ENCODE data around the gene LRMDA.

Gene LRMDA

DNA sequence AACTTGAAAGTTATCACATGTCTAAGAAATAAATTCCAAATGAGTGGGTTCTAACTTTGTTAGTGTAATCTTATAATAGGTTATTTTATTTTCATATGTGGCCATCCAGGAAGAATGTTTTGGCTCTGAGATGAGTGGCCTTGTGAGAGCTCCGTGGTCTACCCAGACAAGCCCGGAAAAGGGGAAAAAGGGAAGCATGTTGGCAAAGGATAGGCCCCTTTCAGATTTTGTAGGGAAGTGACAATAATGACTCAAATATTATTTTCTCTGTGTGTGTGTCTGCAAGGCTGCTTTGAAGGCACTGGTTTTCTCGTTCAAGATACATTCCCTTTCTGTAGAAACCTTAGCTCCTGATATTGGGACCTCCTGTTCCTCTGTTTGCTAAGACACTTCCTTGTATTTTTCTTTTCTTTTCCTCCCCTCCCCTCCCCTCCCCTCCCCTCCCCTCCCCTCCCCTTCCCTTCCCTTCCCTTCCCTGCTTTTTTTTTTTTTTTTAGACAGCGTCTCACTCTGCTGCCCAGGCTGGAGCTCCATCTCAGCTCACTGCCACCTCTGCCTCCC, 240.8 kb downstream of the LRMDA start:
- DNase-seq (ENCODE audit: low spot score) = no peak

DNA sequence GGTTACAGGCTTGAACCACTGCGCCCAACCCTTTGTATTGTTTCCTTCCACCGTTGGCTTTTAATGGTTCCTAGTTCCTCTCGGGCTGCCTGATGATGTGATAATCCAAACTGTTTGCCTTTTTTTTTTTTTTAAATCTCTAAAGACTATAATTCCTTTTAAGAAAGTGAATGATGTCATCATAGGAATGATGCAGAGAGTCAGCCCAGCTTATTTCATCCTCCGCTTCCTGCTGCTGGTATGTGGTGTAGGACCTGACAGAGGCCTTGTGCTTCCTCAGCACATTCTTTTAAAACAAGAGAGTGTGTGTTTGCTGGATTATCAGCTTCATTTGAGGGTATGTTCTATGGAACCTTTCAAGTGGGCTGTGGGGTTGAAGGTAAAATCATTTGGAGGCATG, 241.4 kb downstream of the LRMDA start:
- no peak for DNase-seq (ENCODE audit: low spot score)

DNA sequence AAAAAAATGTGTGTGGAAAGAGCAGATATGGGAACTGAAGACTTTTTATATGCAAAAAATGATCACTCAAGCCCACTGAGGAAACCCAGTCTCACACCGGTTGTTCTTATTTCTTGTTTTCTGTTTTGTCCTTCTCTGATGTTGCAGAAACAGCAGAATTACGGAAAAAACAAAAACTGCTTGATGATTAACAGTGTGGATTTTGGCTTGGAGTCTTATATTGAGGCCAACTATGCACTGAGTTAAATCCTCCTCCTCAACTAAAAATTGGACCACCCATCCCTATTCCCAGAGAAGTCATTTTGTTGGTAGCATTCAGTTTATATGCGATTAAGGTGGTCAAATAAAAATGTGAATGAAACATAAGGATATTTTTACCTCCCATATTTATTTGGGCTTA, 246.1 kb downstream of the LRMDA start:
- DNase-seq (ENCODE audit: low spot score) = no peak

DNA sequence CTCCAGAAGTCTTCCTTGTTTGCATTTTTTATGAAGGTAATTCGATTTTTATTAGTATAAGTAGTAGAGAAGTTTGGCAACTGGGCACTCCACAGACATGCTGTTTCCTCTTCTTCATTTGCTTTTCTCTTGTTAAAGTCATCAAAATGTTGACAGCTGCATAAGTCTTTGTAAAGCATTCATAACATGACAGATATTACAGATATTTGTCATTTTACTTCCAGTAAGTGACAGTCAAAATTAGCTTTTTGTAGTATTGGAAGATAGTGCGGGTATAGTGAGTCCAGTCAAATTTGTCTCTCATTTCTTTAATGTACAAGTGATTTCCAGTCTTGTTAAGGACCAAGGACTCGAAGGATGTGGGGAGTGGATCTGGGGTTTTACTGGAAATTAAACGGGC, 247.1 kb downstream of the LRMDA start:
- no peak for DNase-seq (ENCODE audit: low spot score)

DNA sequence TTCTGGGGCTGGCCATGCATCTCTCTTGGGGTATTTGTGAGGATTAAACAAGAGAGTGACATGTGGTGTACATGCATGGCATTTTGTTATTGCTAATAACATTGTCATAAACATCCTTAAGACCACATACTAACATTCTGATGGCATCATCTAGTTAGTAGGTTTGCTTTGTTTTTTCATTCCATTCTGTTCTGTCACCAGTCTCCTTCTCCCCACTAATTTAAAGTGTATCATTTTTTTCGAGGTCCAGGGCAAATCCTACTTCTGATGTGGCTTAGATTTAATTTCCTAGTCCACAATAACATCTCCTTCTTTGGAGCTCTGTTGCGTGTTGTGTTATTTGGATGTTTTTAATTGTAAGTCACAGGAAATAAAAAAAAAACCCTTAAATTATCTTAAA, 248.1 kb downstream of the LRMDA start:
- no peak for DNase-seq (ENCODE audit: low spot score)

DNA sequence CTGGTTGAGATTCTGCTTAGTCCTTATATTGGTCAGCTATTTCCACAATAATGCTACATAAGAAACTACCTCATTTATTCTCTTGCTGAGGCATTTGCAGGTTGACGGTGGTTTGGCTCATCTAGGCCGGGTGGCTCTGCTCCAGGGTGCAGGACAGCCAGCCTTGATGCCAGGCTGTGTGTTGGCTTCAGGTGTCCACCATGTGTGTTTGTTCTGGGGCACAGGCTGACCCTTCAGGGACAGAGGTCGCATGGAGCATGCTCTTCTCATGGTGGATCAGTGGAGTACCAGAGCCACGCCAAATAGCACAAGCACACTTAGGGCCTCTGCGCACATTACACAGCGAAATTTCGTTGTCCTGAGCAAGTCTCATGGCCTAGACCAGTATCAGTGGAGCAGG, 249.9 kb downstream of the LRMDA start:
- DNase-seq (ENCODE audit: low spot score) = no peak

DNA sequence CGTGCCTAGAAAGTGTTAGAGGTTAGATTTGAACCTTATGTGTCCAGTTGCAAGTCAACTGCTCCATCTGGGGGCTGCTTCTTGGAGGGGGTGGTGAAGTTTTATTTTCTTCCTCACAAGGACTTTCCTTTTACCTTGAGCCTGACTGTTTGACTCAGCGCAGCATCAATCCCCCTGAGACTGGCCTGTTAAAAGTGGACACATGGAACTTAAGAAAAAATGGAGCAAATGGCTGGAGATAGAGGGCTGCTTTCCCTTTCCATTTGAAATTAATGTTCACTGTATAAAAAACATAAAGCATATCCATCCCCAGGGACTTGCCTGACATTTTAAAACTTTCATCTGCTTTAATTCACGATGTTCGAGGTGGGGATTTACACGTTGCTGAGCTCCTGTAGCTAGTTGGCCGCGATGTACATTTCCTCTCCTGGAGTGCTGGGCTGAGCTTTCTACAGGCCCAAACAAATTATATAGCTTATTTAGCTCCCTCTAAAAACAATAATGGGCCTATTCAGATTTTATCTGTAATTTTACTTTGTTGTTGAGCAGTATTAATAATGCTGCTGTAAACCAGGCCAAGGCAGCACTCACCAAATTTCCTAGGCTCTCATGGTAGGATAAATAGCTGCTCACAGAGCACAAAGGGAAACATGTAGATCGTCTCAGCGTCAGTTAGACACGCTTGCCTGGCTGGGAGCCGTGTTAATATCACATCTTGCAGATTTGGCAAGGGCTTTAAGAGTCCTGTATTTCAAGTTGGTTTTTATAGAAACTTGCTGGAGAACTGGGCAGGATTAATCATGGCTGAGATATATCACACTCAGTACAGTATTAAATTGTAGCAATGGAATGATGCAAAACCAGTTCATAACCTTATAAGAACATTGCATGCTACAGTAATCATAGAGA, 251.5 kb downstream of the LRMDA start:
- no peak for DNase-seq (ENCODE audit: low spot score)

DNA sequence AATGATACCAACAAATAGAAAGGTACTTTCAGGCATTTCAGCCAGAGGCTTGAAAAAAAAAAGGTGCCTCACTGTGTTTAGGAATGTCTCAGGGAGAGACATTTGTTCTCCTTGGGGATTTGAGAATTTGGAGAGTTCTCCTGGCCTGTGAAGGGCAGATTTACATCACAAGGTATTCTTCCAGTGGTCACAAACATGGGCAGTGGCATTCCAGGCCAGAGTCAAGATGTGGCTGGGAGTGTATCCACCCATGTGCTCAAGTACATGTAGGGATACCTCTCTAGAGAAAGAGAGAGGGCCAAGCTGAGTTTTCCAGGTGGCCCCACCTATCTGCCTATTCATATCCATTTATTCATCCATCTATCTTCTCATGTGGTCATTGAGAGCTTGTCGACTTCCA, 253.8 kb downstream of the LRMDA start:
- DNase-seq (ENCODE audit: low spot score) = no peak

DNA sequence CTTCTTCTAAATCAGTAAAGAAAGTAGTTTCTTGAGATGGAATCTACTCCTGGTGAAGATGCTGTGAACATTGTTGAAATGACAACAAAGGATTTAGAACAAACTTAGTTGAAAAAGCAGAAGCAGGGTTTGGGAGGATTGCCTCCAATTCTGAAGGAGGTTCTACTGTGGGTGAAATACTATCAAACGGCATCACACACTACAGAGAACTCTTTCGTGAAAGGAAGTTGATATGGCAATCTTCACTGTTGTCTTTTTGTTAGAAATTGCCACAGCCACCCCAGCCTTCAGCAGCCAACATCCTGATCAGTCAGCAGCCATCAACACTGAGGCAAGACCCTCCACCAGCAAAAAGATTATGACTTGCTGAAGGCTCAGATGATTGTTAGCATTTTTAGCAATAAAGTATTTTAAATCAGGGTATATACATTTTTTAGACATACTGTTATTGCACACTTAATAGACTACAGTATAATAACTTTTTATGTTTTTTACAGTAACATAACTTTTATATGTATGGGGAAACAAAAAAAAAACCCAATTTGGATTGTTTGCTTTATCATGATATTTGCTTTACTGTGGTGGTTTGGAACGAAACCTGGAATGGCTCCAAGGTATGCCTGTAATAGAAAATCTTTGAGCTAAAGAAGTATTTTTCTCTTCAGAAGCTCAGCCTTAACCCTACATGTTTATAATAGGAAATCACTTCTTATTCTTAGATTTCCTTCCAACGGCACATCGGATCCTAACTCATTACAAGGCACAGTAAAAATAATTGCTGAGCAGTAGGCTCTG, 257.3 kb downstream of the LRMDA start:
- DNase-seq (ENCODE audit: low spot score) = no peak

DNA sequence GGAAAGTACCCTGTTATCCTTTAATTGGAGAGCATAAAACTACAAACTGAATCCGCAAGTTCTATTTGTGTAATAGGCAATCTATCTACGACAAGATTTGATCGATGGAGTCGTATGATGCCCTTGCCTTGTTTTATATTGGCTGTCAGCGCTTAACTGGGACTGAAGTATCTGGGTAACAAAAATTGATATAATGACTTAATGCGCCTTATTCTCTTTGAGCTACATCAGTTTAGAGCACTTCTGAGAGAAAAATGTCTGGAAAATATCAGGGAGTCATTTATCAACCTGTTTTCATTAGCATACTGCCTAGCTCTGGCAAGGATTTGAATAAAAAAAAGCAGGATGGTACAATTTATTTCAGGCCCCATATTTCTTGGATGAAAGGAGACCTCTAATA, 262.1 kb downstream of the LRMDA start:
- DNase-seq (ENCODE audit: low spot score) = no peak

DNA sequence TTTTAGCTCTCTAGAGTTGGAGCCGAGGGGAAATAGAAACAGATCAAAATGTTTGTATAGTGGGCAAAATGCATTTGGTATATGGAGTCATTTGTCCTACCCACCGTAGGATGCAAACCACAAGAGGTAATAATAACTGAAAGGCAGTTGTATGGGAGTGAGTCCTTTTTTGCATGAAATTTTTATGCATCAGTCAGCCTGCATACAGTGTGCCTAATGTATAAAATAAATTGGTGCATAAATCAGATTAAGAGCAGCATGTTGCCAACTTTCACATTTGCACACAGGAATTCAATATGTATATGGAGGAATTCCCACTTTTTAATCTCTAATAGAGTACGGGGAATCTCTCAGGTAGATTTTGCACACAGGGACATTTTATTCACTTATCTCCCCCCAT, 262.8 kb downstream of the LRMDA start:
- no peak for DNase-seq (ENCODE audit: low spot score)

DNA sequence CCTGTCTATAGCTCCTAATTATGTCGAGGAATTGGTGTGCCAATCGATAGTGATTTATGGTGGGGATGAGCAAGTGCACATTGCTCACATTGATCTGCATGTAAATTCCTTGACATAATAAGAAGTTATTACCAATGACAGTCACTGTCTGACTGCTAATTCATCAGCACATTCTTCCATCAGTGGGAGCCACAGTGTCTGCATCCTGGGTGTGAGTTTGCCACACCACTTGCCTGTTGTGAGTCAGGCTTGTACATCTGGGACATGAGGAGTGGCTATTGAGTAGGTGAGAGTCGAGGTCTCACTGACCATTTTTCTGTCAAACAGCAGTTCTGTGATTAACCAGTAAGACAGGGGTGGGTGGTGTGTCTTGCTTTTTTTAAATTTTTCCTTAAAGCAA, 263.4 kb downstream of the LRMDA start:
- no peak for DNase-seq (ENCODE audit: low spot score)

DNA sequence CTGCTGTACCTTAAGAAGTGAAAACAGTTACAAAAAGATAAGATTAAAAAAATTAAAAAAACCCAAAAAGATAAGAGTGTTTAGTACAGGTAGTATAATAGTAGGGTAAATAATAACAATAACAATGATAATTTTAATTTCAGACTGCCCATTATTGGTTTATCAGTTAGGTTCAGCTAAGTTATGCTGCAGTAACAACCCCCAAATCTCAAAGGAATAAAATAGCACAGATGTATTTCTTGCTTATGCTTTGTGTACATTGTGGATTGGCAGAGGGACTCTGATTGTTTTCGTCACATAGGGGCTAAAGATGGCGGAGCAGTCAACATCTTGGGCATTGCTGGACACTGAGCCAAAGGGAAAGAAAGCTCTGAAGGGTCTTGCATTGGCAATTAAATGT, 264.6 kb downstream of the LRMDA start:
- DNase-seq (ENCODE audit: low spot score) = no peak

DNA sequence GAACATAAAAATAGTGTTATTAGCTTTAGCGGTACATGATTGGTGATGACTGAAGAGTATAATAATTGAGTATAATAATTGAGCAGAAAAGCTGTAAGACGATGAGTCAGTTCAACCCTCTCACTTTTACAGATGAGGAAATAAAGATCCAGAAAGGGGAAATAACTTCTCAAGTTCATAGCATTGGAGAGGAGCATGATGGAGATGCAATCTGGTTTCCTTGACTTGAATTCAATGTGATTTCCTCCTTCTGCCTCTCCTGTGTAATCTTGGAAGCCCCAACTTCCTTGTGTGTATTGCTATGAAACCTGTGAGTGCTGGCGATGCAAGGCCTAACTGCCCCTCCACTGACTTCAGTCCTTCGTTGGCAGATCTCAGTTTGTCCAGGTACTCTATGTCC, 265.1 kb downstream of the LRMDA start:
- no peak for DNase-seq (ENCODE audit: low spot score)

DNA sequence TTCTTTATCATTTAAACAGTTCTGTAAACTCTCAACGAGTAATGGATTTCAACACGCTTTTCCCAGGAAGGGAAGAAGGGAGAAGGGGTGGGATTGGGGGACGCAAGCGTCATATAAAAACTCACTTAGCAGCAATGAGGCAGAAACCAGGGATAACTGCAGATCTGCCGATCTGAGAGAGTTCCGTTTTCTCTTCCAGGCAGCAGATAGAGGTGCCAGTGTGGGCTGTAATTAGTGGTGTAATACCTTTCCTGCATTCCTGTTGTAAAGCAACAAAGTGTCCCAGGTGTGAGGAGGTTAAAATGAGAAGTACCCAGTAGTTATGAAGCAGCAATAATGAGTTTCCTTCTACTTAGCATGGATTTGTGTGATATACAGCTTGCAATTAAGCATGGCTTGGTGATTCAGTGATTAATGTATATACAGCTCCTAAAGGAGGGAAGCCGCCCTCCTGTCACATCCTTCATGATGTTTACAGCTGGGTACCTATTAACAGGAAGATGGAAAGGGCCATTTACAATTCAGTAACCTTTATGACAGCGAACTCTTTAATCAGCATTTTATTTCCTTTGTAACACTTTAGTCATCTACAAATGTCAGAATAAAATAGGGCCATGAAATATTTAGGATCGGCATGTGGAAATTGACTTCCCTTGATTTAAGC, 271.9 kb downstream of the LRMDA start:
- no peak for DNase-seq (ENCODE audit: low spot score)

DNA sequence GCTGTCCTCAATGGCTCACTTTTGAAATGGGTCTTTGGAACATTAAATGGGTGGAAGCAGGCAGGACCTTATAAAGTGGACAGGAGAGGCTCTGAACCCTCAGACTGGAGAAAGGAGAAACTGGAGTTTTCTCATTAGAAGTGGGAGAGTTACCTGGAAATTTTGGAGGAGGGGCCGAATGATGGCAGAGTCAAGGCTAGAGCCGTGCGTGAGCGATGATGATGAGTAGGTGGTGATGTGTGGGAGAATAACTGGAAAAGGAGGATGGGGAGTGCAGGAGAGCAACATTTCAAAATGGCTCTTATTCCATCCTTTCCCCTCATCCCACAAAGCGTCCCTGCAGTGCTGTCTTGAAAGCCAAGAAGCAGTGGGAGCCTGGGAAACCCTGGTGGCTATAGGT, 274.0 kb downstream of the LRMDA start:
- DNase-seq (ENCODE audit: low spot score) = no peak

DNA sequence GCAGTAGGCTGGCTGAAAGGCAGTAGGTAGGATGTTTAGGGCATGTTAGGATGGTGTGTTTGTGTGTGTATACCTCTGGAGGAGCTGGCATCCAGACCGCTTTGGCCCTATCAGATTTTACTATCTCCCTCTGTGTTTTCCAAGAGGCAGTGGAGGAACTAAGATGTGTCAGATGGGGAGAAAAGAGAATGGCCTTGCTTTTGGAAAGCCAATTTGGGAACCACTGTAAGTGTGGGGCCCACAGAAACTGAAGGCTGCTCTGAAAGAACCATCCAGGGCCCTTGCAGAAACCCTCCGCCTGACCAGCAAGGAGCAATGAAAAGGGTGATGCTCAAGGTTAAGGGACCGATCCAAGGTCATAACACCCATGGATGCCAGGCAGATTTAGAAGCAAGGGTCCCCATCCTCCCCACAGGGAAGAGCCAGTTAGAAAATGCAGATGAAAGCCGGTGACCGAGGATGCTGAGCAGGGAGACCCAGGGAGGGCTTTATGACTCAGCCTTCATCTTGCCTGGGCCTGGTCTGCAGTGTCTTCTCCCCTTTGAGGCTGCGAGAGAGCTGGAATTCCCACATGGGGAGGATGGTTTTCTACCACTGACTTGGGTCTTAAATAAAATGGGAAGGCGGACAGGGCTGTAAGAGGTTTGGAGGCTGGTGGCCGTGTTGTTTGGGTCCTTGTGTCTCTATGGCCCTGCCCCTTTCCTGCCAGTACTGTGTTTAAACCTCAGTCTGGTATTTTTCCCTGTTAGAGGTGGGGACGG, 275.8 kb downstream of the LRMDA start:
- no peak for DNase-seq (ENCODE audit: low spot score)

DNA sequence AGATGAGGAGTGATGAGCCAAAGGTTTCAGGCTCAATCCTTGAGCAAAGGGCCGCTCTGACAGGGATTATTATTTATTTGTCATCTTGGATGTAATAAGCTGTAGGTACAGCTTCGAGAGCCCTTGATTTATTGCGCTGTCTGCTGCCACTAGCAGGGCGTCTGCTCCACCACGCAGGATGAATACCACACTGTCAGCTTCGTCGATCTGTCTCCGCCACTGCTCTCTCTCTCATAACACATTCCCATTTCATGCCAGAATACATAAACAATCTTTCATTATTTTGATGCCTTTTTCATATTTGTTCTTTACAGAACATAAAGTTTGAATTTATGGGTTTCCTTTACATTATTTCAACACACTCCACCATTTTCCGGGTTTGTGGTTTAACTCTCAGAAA, 276.6 kb downstream of the LRMDA start:
- DNase-seq (ENCODE audit: low spot score) = no peak

DNA sequence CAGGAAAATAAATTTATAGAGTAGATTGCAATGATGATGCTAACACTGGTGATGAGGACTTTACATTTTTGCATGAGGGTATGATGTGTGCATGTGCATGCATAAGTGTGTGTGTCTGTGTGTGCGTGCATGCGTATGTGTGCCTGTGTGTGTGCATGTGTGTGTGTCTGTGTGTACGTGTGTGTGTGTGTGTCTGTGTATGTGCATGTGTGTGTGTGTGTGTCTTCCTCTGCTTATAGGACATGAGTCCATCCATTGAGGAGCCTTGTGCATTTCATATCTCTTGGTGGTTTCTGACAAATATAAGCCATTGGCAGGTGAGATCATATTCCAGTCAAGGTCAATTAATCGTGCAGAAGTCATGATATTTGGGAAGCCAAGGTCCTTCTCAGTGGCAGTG, 277.8 kb downstream of the LRMDA start:
- DNase-seq (ENCODE audit: low spot score) = no peak

DNA sequence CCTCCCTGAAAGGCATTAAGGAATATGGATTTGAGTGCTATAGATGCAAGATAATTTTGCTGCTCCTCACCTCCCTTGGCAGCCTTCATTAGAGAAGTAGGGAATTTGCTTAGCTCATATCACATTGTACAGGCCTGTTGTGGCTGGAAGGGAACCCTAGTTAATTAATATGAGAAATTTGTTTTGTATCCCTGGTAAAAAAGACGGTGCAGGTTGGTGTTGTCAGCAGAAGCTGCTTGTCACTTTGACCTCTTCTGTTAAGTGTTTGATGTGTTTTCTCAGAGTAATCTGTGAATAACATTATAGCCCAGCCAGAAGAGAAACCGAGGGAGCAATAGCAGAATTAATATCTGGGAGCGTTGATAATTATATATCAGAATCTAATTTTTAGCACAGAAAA, 278.4 kb downstream of the LRMDA start:
- DNase-seq (ENCODE audit: low spot score) = no peak

DNA sequence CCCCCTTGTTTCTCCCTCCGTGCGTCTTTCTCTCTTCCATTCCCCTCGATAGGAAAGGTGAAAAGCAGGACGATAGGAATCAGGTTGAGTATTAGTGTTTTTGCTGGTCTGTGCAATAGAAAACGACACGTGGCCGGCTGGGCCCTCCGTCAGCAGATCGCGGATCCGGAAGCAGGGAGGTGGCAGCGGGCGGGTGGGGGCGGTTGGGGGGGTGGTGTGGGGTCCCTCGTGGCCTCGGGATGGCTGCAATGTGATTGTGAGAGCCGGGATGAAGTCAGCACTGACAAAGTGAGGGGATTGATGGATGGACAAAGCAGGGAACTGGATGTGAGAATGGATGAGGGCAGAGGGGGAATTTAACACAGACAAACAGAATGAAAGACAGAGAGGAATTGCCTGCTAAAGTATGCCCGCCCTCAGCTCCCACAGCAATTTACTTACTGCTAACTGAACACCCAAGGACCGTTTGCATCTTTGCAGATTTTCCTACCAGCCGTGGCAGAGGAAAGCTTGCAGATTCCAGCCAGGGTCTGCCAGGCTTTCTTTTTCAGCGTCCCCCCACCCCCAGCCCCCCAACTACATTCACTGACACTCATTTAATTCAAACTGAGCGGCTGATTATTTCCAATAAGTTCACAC, 280.9 kb downstream of the LRMDA start:
- no peak for DNase-seq (ENCODE audit: low spot score)

Measured in CD4-positive, alpha-beta T cell treated with Interleukin-2 at 100 ng/mL for 4 hours (primary cell).